Measurements from ENCODE around the gene UCN.
"Not testable (repeated sequence)": the region's sequence is repeated elsewhere in the genome, so short reads cannot be mapped to it uniquely, and the experiment has no call there.

The UCN gene

GRCh38 chr2:27313882-27314645, 5.8 kb upstream of the UCN start:
- FAIRE-seq, result no peak

- no peak for FAIRE-seq
These were observed 3.9 kb upstream of the UCN start for GRCh38 chr2:27312152-27312551.

- FAIRE-seq, result no peak
These were observed 1.4 kb upstream of the UCN start for GRCh38 chr2:27309651-27310050.

GRCh38 chr2:27307545-27308358, 493 bp downstream of the UCN start:
- FAIRE-seq, result no peak

- FAIRE-seq, result no peak
These were observed 1.0 kb downstream of the UCN start for GRCh38 chr2:27307287-27307544.

GRCh38 chr2:27306573-27307286, 1.5 kb downstream of the UCN start:
- no peak for FAIRE-seq

- no peak for FAIRE-seq
These were observed 2.1 kb downstream of the UCN start for GRCh38 chr2:27306136-27306535.

- FAIRE-seq, result no peak
These were observed 2.7 kb downstream of the UCN start for GRCh38 chr2:27305516-27305915.

- no peak for FAIRE-seq
These were observed 3.6 kb downstream of the UCN start for GRCh38 chr2:27304488-27305240.

- FAIRE-seq, result peak; percentile 85
These were observed 4.9 kb downstream of the UCN start for GRCh38 chr2:27303093-27304025.

GRCh38 chr2:27300606-27301005, 7.6 kb downstream of the UCN start:
- FAIRE-seq, result not testable (repeated sequence)

- FAIRE-seq, result no peak
These were observed 9.7 kb downstream of the UCN start for GRCh38 chr2:27298391-27299080.

GRCh38 chr2:27297195-27297594, 11.1 kb downstream of the UCN start:
- no peak for FAIRE-seq

- no peak for FAIRE-seq
These were observed 11.8 kb downstream of the UCN start for GRCh38 chr2:27296481-27296880.

GRCh38 chr2:27294928-27295327, 13.3 kb downstream of the UCN start:
- no peak for FAIRE-seq

- no peak for FAIRE-seq
These were observed 16.4 kb downstream of the UCN start for GRCh38 chr2:27291865-27292264.

- FAIRE-seq, result no peak
These were observed 17.7 kb downstream of the UCN start for GRCh38 chr2:27290549-27290948.

GRCh38 chr2:27288610-27289009, 19.6 kb downstream of the UCN start:
- no peak for FAIRE-seq

GRCh38 chr2:27285481-27285880, 22.8 kb downstream of the UCN start:
- no peak for FAIRE-seq

GRCh38 chr2:27284996-27285395, 23.2 kb downstream of the UCN start:
- no peak for FAIRE-seq

- FAIRE-seq, result no peak
These were observed 25.4 kb downstream of the UCN start for GRCh38 chr2:27282892-27283291.
